HFF-Myc (cell line): ENCODE results near the gene LRRC9.
"Not testable (repeated sequence)": the region's sequence is repeated elsewhere in the genome, so short reads cannot be mapped to it uniquely, and the experiment has no call there.

Experiments used
- DNase-seq: peaks from one replicate; pipeline ENCODE4 v3.0.0-alpha.2; 2011; ENCODE audit warnings: low read depth; ENCODE audit errors: extremely low read depth
- H3K4me3 ChIP-seq: replicated peaks from 2 replicates; pipeline ENCODE4 v1.5.1; 2011; ENCODE audit warnings: low read depth, mild to moderate bottlenecking, control low read depth, low read length
- CTCF ChIP-seq: IDR thresholded peaks from 2 replicates; pipeline ENCODE4 v1.5.1; 2012; ENCODE audit warnings: mild to moderate bottlenecking, low read depth, low read length, control low read depth; ENCODE audit errors: missing control alignments

Gene LRRC9

GRCh38 chr14:59918824-59919569 is 947 bp upstream of the LRRC9 start:
- peak; percentile 10 for TF ChIP-seq CTCF
- peak; percentile 14 for DNase-seq
- H3K4me3 ChIP-seq, result no peak overlapping the region

GRCh38 chr14:59920378-59920683 is 387 bp downstream of the LRRC9 start:
- TF ChIP-seq CTCF, result no peak
- H3K4me3 ChIP-seq, result no peak overlapping the region
- no peak for DNase-seq

- no peak overlapping the region for H3K4me3 ChIP-seq
- no peak for TF ChIP-seq CTCF
- no peak for DNase-seq
Observed at GRCh38 chr14:59925797-59926196, 5.9 kb downstream of the LRRC9 start.

GRCh38 chr14:59926534-59926933 is 6.6 kb downstream of the LRRC9 start:
- no peak for DNase-seq
- no peak overlapping the region for H3K4me3 ChIP-seq
- no peak for TF ChIP-seq CTCF

GRCh38 chr14:59931237-59931636 is 11.3 kb downstream of the LRRC9 start:
- no peak overlapping the region for H3K4me3 ChIP-seq
- no peak for TF ChIP-seq CTCF
- DNase-seq, result no peak

- no peak for DNase-seq
- H3K4me3 ChIP-seq, result no peak overlapping the region
- TF ChIP-seq CTCF, result no peak
Observed at GRCh38 chr14:59936145-59936544, 16.2 kb downstream of the LRRC9 start.

- DNase-seq, result no peak
- H3K4me3 ChIP-seq, result no peak overlapping the region
- TF ChIP-seq CTCF, result no peak
Observed at GRCh38 chr14:59939828-59940227, 19.9 kb downstream of the LRRC9 start.

GRCh38 chr14:59942296-59942862 is 22.4 kb downstream of the LRRC9 start:
- H3K4me3 ChIP-seq, DNase-seq: not testable (repeated sequence)
